SU-DHL-6 (cell line): Measurements from ENCODE around the gene ARHGEF4.

Source experiments
- EZH2phosphoT487 ChIP-seq: fragments of 200-600 bp; sonication (generic), shearing (Covaris generic); conservative IDR thresholded peaks from 2 replicates; pipeline ENCODE4 v1.6.1; 2018; ENCODE audit warnings: mild to moderate bottlenecking, antibody characterized with exemption, low read length, moderate library complexity, mixed read lengths
- TF ChIP-seq, protein P1 (sequence below): fragments of 200-600 bp; sonication (generic); IDR thresholded peaks from one replicate; pipeline ENCODE4 v1.5.1; 2017; ENCODE audit warnings: antibody characterized with exemption, mild to moderate bottlenecking, low read length, moderate library complexity; ENCODE audit not compliant: insufficient read depth, poor library complexity, severe bottlenecking

DNA sequence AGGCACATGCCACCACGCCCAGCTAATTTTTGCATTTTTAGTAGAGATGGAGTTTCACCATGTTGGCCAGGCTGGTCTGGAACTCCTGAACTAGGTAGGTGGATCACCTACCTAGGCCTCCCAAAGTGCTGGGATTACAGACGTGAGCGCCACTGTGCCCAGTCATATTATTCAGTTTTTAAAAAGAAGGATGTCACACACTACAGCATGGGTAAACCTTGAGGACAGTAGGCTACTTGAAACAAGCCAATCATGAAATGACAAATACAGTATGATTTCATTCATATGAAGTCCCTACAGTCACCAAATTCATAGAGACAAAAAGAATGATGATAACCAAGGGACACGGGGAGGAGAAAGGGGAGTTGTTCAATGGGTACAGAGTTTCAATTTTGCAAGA, 31.1 kb upstream of the ARHGEF4 start:
- TF ChIP-seq, protein P1, sequence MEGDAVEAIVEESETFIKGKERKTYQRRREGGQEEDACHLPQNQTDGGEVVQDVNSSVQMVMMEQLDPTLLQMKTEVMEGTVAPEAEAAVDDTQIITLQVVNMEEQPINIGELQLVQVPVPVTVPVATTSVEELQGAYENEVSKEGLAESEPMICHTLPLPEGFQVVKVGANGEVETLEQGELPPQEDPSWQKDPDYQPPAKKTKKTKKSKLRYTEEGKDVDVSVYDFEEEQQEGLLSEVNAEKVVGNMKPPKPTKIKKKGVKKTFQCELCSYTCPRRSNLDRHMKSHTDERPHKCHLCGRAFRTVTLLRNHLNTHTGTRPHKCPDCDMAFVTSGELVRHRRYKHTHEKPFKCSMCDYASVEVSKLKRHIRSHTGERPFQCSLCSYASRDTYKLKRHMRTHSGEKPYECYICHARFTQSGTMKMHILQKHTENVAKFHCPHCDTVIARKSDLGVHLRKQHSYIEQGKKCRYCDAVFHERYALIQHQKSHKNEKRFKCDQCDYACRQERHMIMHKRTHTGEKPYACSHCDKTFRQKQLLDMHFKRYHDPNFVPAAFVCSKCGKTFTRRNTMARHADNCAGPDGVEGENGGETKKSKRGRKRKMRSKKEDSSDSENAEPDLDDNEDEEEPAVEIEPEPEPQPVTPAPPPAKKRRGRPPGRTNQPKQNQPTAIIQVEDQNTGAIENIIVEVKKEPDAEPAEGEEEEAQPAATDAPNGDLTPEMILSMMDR = no peak
- no peak for TF ChIP-seq EZH2phosphoT487
